ENCODE results near the gene CEP44.
"Not testable (repeated sequence)": the region's sequence is repeated elsewhere in the genome, so short reads cannot be mapped to it uniquely, and the experiment has no call there.

The CEP44 gene

GRCh38 chr4:174369985-174370384 is 86.3 kb downstream of the CEP44 start:
- DNase-seq (ENCODE audit: low read depth) = no peak

GRCh38 chr4:174373821-174374220 is 90.1 kb downstream of the CEP44 start:
- H3K4me3 ChIP-seq (ENCODE audit: low read length) = no peak overlapping the region
- TF ChIP-seq CTCF (conservative IDR thresholded peaks at IDR 0.05; ENCODE audit: low read length) = no peak
- no peak for DNase-seq (ENCODE audit: low read depth)

More at GRCh38 chr4:174369985-174370384, 86.3 kb downstream of the CEP44 start:
- H3K4me3 ChIP-seq (ENCODE audit: low read length) = no peak overlapping the region
- TF ChIP-seq CTCF (conservative IDR thresholded peaks at IDR 0.05; ENCODE audit: low read length) = no peak

- TF ChIP-seq CTCF (conservative IDR thresholded peaks at IDR 0.05; ENCODE audit: low read length) = no peak
- H3K4me3 ChIP-seq (ENCODE audit: low read length) = no peak overlapping the region
- no peak for DNase-seq (ENCODE audit: low read depth)
Observed at GRCh38 chr4:174375422-174375821, 91.7 kb downstream of the CEP44 start.

- H3K4me3 ChIP-seq (ENCODE audit: low read length) = no peak overlapping the region
- no peak for TF ChIP-seq CTCF (conservative IDR thresholded peaks at IDR 0.05; ENCODE audit: low read length)
- DNase-seq (ENCODE audit: low read depth) = no peak
Observed at GRCh38 chr4:174377613-174378012, 93.9 kb downstream of the CEP44 start.

- no peak for DNase-seq (ENCODE audit: low read depth)
- TF ChIP-seq CTCF (conservative IDR thresholded peaks at IDR 0.05; ENCODE audit: low read length) = no peak
- H3K4me3 ChIP-seq (ENCODE audit: low read length) = no peak overlapping the region
Observed at GRCh38 chr4:174378951-174379350, 95.2 kb downstream of the CEP44 start.

- not testable (repeated sequence) for DNase-seq (ENCODE audit: low read depth); H3K4me3 ChIP-seq (ENCODE audit: low read length)
Observed at GRCh38 chr4:174380206-174380605, 96.5 kb downstream of the CEP44 start.

- no peak overlapping the region for H3K4me3 ChIP-seq (ENCODE audit: low read length)
- TF ChIP-seq CTCF (conservative IDR thresholded peaks at IDR 0.05; ENCODE audit: low read length) = no peak
- no peak for DNase-seq (ENCODE audit: low read depth)
Observed at GRCh38 chr4:174380699-174381439, 97.2 kb downstream of the CEP44 start.

Data from AG10803 (cell line).